GM12878 (cell line): Measurements from ENCODE around the gene CD8B. TPM values are rescaled to one million over a fixed set of nuclear protein-coding genes. Genes with fewer than 3 reads are reported as not detected.

ENCODE experiments used
- ATAC-seq: fragments of 200-7000 bp; cut with Tn5 transposase; 3 replicates; pipeline ENCODE4 v1.9.1; 2020; ENCODE audit warnings: mild to moderate bottlenecking, moderate library complexity
- BruUV-seq: library from RNA; stranded (reverse); fragments of 400-500 nt; replicated peaks from 2 replicates; lab custom pipeline; 2021; lab: Mats Ljungman, UMichigan
- CTCF ChIA-PET: fragments of 300-600 bp; sonication (Branson Sonifier 250); formaldehyde crosslinking; extraction: SDS; loops from one replicate; lab custom pipeline; 2021; ENCODE audit warnings: inconsistent platforms; lab: Yijun Ruan, JAX
- POLR2A ChIA-PET: fragments of 350-600 bp; formaldehyde crosslinking; extraction: SDS; loops from one replicate; lab custom pipeline; 2021; ENCODE audit warnings: inconsistent platforms; lab: Charles Lee
- RAD21 ChIA-PET: fragments of 300-600 bp; sonication (Branson Sonifier 250); formaldehyde crosslinking; loops from one replicate; lab custom pipeline; 2023; ENCODE audit warnings: antibody characterized with exemption; ENCODE audit not compliant: unreplicated experiment; lab: Charles Lee
- SMC1A ChIA-PET: fragments of 300-600 bp; sonication (Branson Sonifier 250); formaldehyde crosslinking; loops from one replicate; lab custom pipeline; 2023; ENCODE audit not compliant: unreplicated experiment, uncharacterized antibody; lab: Charles Lee
- DNase-seq: peaks from one replicate; pipeline ENCODE4 v3.0.0-alpha.2; 2011; ENCODE audit warnings: low read depth, low spot score
- FAIRE-seq: peaks from 3 replicates; lab custom pipeline; 2011; peaks lifted over from hg19 to GRCh38; lab: Jason Lieb, UNC
- H2AFZ ChIP-seq: 2 replicates; pipeline ENCODE4 v1.6.0; 2011; ENCODE audit warnings: low read depth, low read length, control low read depth; ENCODE audit not compliant: control insufficient read depth
- H3K27ac ChIP-seq: 2 replicates; pipeline ENCODE4 v1.5.1; 2011; ENCODE audit warnings: control low read depth; ENCODE audit not compliant: control insufficient read depth, insufficient read depth
- H3K27me3 ChIP-seq, 2 experiments: replicated peaks in 1 of 2; 2 replicates each; pipeline versions ENCODE4 v1.6.0 to v1.6.1; 2011; ENCODE audit warnings: low read length in 1 of 2; ENCODE audit not compliant: control insufficient read depth in 2 of 2, insufficient read depth in 2 of 2
- H3K36me3 ChIP-seq, 2 experiments: 2 replicates each; pipeline ENCODE4 v1.5.1; 2011; ENCODE audit warnings: low read length in 1 of 2; ENCODE audit not compliant: control insufficient read depth in 2 of 2, insufficient read depth in 2 of 2
- H3K4me1 ChIP-seq: 2 replicates; pipeline ENCODE4 v1.6.1; 2011; ENCODE audit warnings: mild to moderate bottlenecking, low read length, moderate library complexity, mixed read lengths; ENCODE audit not compliant: control insufficient read depth, insufficient read depth
- H3K4me2 ChIP-seq: 2 replicates; pipeline ENCODE4 v1.6.0; 2011; ENCODE audit warnings: control low read depth; ENCODE audit not compliant: control insufficient read depth, insufficient read depth
- H3K4me3 ChIP-seq: fragments of 200-600 bp; sonication (generic); 2 replicates; pipeline ENCODE4 v1.5.1; 2016
- H3K79me2 ChIP-seq: 2 replicates; pipeline ENCODE4 v1.6.0; 2011; ENCODE audit warnings: low read length; ENCODE audit not compliant: control insufficient read depth, insufficient read depth
- H3K9ac ChIP-seq: 2 replicates; pipeline ENCODE4 v1.8.0; 2011; ENCODE audit warnings: low read length, control low read depth, mixed read lengths; ENCODE audit not compliant: control insufficient read depth, insufficient read depth
- H3K9me3 ChIP-seq: replicated peaks from 3 replicates; pipeline ENCODE4 v1.5.1; 2011; ENCODE audit warnings: mild to moderate bottlenecking, low read length; ENCODE audit not compliant: control insufficient read depth, insufficient read depth
- H4K20me1 ChIP-seq: 2 replicates; pipeline ENCODE4 v1.6.0; 2011; ENCODE audit not compliant: control insufficient read depth, insufficient read depth
- ATF7 ChIP-seq: fragments of 450-650 bp; IDR thresholded peaks from 2 replicates; pipeline ENCODE4 v1.6.1; 2016; ENCODE audit warnings: low read depth, mild to moderate bottlenecking
- NFYA ChIP-seq: IDR thresholded peaks from 2 replicates; pipeline ENCODE4 v1.6.1; 2011; ENCODE audit warnings: low read depth, mild to moderate bottlenecking, low read length, improper control_type of control experiment, borderline replicate concordance
- NFYB ChIP-seq: IDR thresholded peaks from 2 replicates; pipeline ENCODE4 v1.6.1; 2011; ENCODE audit warnings: low read depth, mild to moderate bottlenecking, low read length, improper control_type of control experiment, moderate library complexity; ENCODE audit not compliant: insufficient read depth
- NR2C1 ChIP-seq: fragments of 450-650 bp; IDR thresholded peaks from 2 replicates; pipeline ENCODE4 v1.6.1; 2017; ENCODE audit warnings: antibody characterized with exemption, mild to moderate bottlenecking, moderate library complexity
- PML ChIP-seq: IDR thresholded peaks from 2 replicates; pipeline ENCODE4 v1.6.1; 2012; ENCODE audit warnings: low read length, inconsistent platforms
- RAD21 ChIP-seq: IDR thresholded peaks from 2 replicates; pipeline ENCODE4 v1.6.1; 2011; ENCODE audit warnings: mild to moderate bottlenecking, low read depth, low read length, moderate library complexity; ENCODE audit not compliant: insufficient read depth
- RFX5 ChIP-seq: IDR thresholded peaks from 2 replicates; pipeline ENCODE4 v1.6.1; 2011; ENCODE audit warnings: low read depth, low read length, improper control_type of control experiment
- RUNX3 ChIP-seq: IDR thresholded peaks from 2 replicates; pipeline ENCODE4 v1.6.1; 2012; ENCODE audit warnings: low read length, inconsistent platforms
- SMAD1 ChIP-seq: fragments of 450-650 bp; IDR thresholded peaks from 2 replicates; pipeline ENCODE4 v1.6.1; 2018; ENCODE audit warnings: mild to moderate bottlenecking, low read depth; ENCODE audit not compliant: partially characterized antibody
- SREBF1 ChIP-seq: IDR thresholded peaks from 2 replicates; pipeline ENCODE4 v1.6.1; 2012; ENCODE audit warnings: mild to moderate bottlenecking, low read length
- STAT1 ChIP-seq: fragments of 450-650 bp; conservative IDR thresholded peaks from 2 replicates; pipeline ENCODE4 v1.6.1; 2014; ENCODE audit warnings: antibody characterized with exemption, mild to moderate bottlenecking
- TBL1XR1 ChIP-seq: IDR thresholded peaks from 2 replicates; pipeline ENCODE4 v1.6.1; 2012; ENCODE audit warnings: low read depth, low read length, improper control_type of control experiment
- ZNF274 ChIP-seq: IDR thresholded peaks from one replicate; pipeline ENCODE4 v1.8.0; 2011; ENCODE audit not compliant: insufficient read length, insufficient read depth
- ZSCAN29 ChIP-seq: fragments of 450-650 bp; IDR thresholded peaks from 2 replicates; pipeline ENCODE4 v1.6.1; 2017; ENCODE audit warnings: mild to moderate bottlenecking, moderate library complexity
- WGBS: methylation state at CpG from one replicate; pipeline ENCODE4 v1.1.6; 2016; ENCODE audit warnings: low lambda C conversion rate; ENCODE audit not compliant: insufficient replicate concordance, insufficient coverage; ENCODE audit errors: missing lambda C conversion rate; 5-methylcytosine and 5-hydroxymethylcytosine counted together
- in situ Hi-C: fragments of 300-500 bp; cut with MboI; formaldehyde crosslinking; loops from 9 replicates; pipeline ENCODE4 v1.14.3; 2018; ENCODE audit warnings: mixed read lengths
- intact Hi-C: fragments of 100-400 bp; cut with micrococcal nuclease; formaldehyde crosslinking; loops from one replicate; pipeline ENCODE4 v1.14.2; 2022; ENCODE audit not compliant: unreplicated experiment
- polyA plus RNA-seq, 11 experiments: library from polyadenylated mRNA; depleted of rRNA in 4 of 11; unstranded in 6 of 11; stranded (reverse) in 5 of 11; fragments of >200 nt; fragmentation: Nextera tagmentation in 4 of 11; fragmentation: Illumina TruSeq in 1 of 11; extraction: Ambion mirVana in 4 of 11; extraction: Trizol in 1 of 11; gene quantifications; 1 replicate in 1 of 11; 2 replicates in 10 of 11; pipeline versions ENCODE4 v1.2.1 to v1.2.3, GENCODE V29; 2011 to 2016; ENCODE audit warnings: inconsistent platforms in 2 of 11, missing spikeins in 2 of 11, low read depth in 1 of 11
- total RNA-seq, 4 experiments: library from RNA; depleted of rRNA in 3 of 4; stranded (reverse); fragments of >200 nt in 3 of 4; fragmentation: Illumina TruSeq in 1 of 4; extraction: Trizol in 1 of 4; gene quantifications; 2 replicates each; pipeline versions ENCODE4 v1.2.1 to v1.2.3, GENCODE V29; 2013 to 2021
- TF ChIP-seq, protein P1 (sequence below), 3 experiments: IDR thresholded peaks in 2 of 3; conservative IDR thresholded peaks in 1 of 3; 2 replicates each; pipeline ENCODE4 v1.5.1; 2011; ENCODE audit warnings: low read depth in 3 of 3, low read length in 3 of 3, mild to moderate bottlenecking in 3 of 3, control low read depth in 2 of 3, moderate library complexity in 2 of 3, inconsistent platforms in 1 of 3, mixed read lengths in 1 of 3; ENCODE audit not compliant: control insufficient read depth in 2 of 3, insufficient read depth in 1 of 3; ENCODE audit errors: extremely low read depth in 1 of 3

The CD8B gene
- total and polyA plus RNA-seq, 10 of the 15 experiments (the other 5 are each of a cell fraction or from before 2014, with no cell fraction given) = 0.21 TPM; not detected in 9

DNA sequence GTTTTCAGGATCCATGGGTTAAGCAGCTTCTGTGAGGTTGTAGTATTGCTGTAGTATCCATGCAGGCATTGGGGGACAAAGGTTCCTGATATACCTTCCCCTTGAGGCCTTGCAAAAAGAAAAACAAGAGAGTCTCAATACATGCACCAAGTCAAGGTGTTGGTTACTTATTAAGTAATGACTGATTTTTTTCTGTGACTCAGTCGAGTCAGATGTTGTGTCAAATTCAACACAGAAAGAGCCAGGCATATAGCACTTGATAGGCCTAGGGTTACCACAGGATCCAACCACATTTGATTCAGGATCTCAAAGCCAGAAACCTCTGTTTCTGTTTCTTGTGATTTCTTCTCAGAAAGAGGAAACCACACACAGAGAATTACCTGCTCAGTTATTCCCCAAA lies 46.1 kb downstream of the CD8B start:
- no peak overlapping the region for H3K4me2 ChIP-seq
- POLR2A ChIA-PET = no interaction called here
- H3K79me2 ChIP-seq = no peaks in the 10 kb centered on the region
- H3K9ac ChIP-seq = no peak overlapping the region
- ATAC-seq (no peak), FAIRE-seq (no peak), DNase-seq (no peak)
- no TSS peak for BruUV-seq
- in situ Hi-C loops (loop anchor here (25.0 kb wide), 1 partner anchor 397 kb away; no protein-coding TSS in a partner anchor), intact Hi-C loops (no loop called here)
- H2AFZ ChIP-seq = no peak overlapping the region
- RAD21 ChIA-PET = no interaction called here
- WGBS = 0% methylated on average over 1 of the region's 1 CpG
- no peak overlapping the region for H3K27ac ChIP-seq
- H3K27me3 ChIP-seq = peaks cover 0 to 2% of the 10 kb centered on the region in 2 experiments; a peak in 1 of 4 replicates
- TF ChIP-seq PML (no peak), STAT1 (no peak), SREBF1 (no peak), ZNF274 (no peak), RAD21 (no peak), TBL1XR1 (no peak)
- no peaks in the 10 kb centered on the region for H3K4me1 ChIP-seq
- CTCF ChIA-PET = no interaction called here
- no peaks in the 10 kb centered on the region for H3K9me3 ChIP-seq
- SMC1A ChIA-PET = no interaction called here
- no peaks in the 10 kb centered on the region for H3K36me3 ChIP-seq
- no peak overlapping the region for H3K4me3 ChIP-seq
- no peaks in the 10 kb centered on the region for H4K20me1 ChIP-seq

DNA sequence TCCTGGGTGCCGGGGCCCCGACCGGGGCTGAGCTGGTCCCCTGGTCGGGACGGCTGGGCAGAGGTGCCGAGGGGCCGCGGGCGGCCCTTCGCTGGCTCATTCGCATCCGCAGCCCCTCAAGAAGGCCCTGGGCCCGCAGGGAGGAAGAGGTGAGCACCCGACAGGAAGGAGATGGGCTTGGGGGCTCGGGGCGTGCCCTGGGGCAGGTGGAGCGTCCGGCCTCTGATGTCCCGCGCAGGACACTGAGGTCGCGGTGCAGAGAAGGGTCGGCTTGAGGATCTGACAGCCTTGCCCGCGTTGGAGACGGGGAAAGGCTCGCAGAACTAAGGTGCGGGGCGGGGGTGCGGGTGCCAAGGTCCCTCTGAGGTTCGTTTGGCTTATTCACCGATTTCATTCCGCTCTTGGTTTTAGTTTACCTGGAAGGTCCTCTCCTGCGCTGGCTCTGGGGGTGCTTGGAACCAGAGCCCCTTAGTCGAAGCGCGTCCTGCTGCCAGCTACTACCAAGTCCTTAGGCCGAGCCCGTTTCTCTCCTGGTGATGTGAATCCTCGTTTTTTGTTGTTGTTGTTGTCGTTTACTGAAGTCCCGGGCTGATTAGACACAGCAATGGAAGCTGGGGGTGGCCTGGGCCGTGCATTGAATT lies 52.1 kb downstream of the CD8B start:
- no peak overlapping the region for H3K27ac ChIP-seq
- ChIA-PET POLR2A (no interaction called here), RAD21 (interaction anchor here (0.6 kb wide), 1 partner anchor 413 kb away, joined by 3 read pairs; no protein-coding TSS in a partner anchor)
- TF ChIP-seq NR2C1 = no peak
- no peak for TF ChIP-seq NFYA
- no peak for TF ChIP-seq RUNX3
- no peak for TF ChIP-seq ZSCAN29
- TF ChIP-seq SMAD1 = no peak
- no peak for TF ChIP-seq ATF7
- TF ChIP-seq, protein P1, sequence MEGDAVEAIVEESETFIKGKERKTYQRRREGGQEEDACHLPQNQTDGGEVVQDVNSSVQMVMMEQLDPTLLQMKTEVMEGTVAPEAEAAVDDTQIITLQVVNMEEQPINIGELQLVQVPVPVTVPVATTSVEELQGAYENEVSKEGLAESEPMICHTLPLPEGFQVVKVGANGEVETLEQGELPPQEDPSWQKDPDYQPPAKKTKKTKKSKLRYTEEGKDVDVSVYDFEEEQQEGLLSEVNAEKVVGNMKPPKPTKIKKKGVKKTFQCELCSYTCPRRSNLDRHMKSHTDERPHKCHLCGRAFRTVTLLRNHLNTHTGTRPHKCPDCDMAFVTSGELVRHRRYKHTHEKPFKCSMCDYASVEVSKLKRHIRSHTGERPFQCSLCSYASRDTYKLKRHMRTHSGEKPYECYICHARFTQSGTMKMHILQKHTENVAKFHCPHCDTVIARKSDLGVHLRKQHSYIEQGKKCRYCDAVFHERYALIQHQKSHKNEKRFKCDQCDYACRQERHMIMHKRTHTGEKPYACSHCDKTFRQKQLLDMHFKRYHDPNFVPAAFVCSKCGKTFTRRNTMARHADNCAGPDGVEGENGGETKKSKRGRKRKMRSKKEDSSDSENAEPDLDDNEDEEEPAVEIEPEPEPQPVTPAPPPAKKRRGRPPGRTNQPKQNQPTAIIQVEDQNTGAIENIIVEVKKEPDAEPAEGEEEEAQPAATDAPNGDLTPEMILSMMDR (IDR thresholded peaks at IDR 0.05 in 2 of 3, conservative IDR thresholded peaks at IDR 0.05 in 1 of 3; ENCODE audit: control insufficient read depth in 2 of 3, extremely low read depth in 1 of 3, insufficient read depth in 1 of 3, low read depth in 3 of 3, low read length in 3 of 3) = no peak
- no peak for TF ChIP-seq NFYB
- TF ChIP-seq RFX5 = no peak

More for the DNA sequence above, 52.1 kb downstream of the CD8B start:
- H3K27me3 ChIP-seq = peaks cover 11 to 19% of the 10 kb centered on the region in 2 experiments
- intact Hi-C loops = no loop called here
- H3K4me3 ChIP-seq = no peak overlapping the region
- ATAC-seq (no peak), DNase-seq (no peak), FAIRE-seq (no peak)
- ChIA-PET SMC1A (interaction anchor here (1.5 kb wide), 1 partner anchor 11 kb away, joined by 4 read pairs; no protein-coding TSS in a partner anchor), CTCF (interaction anchor here (1.1 to 1.3 kb wide), 2 partner anchors 11 to 45 kb away, joined by 3 to 4 read pairs; no protein-coding TSS in a partner anchor)
- no peaks in the 10 kb centered on the region for H4K20me1 ChIP-seq
- H3K79me2 ChIP-seq = no peaks in the 10 kb centered on the region
- H3K4me2 ChIP-seq = no peak overlapping the region
- H3K9ac ChIP-seq = no peak overlapping the region
- BruUV-seq = no TSS peak
- H2AFZ ChIP-seq = no peak overlapping the region
- WGBS = 31% methylated on average over 43 of the region's 43 CpGs
- H3K4me1 ChIP-seq = peaks cover 5% of the 10 kb centered on the region; the same call in 1 of the 2 replicates
- no peaks in the 10 kb centered on the region for H3K9me3 ChIP-seq
- no peaks in the 10 kb centered on the region for H3K36me3 ChIP-seq
- in situ Hi-C loops = loop anchor here (25.0 kb wide), 1 partner anchor 403 kb away; no protein-coding TSS in a partner anchor
